ENCODE results near the gene LPAR5.

The LPAR5 gene

DNA sequence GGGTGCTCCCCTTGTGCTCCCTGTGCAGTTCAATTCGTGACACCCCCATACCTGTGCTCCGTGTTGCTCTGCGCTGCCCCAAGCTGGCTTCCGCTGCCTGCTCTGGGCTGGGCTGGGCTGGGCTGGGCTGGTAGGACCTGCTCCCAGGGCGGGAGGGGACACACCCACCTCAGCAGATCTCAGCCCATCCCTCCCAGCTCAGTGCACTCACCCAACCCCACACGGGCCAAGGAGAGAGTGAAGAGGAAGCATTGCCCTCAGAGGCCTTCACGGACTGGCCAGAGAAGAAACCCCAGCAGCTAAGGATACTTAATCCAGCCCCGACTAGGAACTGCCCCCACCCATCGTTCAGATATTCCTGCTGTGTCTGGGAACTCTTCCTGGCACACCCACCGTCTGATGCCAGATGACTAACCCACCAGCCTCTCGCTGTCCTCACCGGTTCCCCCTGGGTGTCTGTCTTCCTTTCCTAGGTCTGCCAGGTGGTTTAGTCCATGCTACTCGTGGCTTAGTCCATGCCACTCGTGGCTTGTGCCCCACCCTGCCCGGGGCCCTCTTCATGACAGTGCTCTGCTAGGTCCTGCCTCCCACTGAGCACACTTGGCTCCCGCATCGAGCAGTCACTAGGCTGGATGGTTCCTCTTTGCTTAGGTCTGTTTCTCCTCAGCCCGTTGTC is at the start of gene LPAR5:
LPAR5 (minus strand) TSS at position 104 of the 676 bp plus-strand sequence. CDS start 14,711 bp downstream, outside the sequence.
- no peak for DNase-seq (ENCODE audit: extremely low read depth, low read depth)
- TF ChIP-seq, protein P1, sequence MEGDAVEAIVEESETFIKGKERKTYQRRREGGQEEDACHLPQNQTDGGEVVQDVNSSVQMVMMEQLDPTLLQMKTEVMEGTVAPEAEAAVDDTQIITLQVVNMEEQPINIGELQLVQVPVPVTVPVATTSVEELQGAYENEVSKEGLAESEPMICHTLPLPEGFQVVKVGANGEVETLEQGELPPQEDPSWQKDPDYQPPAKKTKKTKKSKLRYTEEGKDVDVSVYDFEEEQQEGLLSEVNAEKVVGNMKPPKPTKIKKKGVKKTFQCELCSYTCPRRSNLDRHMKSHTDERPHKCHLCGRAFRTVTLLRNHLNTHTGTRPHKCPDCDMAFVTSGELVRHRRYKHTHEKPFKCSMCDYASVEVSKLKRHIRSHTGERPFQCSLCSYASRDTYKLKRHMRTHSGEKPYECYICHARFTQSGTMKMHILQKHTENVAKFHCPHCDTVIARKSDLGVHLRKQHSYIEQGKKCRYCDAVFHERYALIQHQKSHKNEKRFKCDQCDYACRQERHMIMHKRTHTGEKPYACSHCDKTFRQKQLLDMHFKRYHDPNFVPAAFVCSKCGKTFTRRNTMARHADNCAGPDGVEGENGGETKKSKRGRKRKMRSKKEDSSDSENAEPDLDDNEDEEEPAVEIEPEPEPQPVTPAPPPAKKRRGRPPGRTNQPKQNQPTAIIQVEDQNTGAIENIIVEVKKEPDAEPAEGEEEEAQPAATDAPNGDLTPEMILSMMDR (IDR thresholded peaks at IDR 0.05; ENCODE audit: low read depth, low read length), result no peak

DNA sequence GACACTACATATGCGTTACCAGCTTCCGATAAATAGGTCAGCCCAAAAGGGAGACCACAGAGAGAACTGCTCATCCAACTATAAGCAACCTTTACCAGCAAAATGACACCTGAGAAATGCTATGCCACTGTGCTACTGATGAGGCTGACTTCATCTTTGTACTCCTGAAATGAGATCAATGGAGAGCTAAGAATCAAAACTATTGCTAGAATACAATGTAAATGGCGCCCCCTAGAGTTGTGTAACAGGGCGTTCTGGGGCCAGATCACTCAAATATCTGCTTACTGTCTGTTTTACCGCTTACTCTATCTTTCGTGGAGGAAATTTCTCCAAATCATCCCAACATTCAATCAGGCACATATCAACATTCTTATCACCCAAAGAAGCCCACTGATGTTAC is 48.9 kb upstream of the LPAR5 start:
- no peak for DNase-seq (ENCODE audit: extremely low read depth, low read depth)
- TF ChIP-seq, protein P1 (IDR thresholded peaks at IDR 0.05; ENCODE audit: low read depth, low read length), result peak; percentile 36

DNA sequence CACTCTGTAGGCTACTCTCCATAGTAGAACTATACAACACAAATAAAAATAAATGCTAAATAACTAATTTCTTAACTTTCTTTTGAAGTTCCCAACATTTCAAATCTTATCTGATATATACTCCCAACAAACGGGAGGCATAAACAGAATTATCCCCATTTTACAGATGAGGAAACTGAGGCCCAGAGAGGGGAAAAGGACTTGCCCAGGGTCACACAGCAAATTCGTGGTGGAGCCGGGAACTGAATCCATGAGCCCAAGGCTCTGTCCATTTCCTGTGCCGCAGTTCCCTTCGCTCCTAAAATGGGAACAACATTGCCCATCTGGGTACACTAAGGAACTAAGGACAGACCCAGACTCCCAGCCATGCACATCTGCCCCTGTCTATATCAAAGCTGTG is 41.2 kb upstream of the LPAR5 start:
- TF ChIP-seq, protein P1 (IDR thresholded peaks at IDR 0.05; ENCODE audit: low read depth, low read length), result no peak
- DNase-seq (ENCODE audit: extremely low read depth, low read depth), result no peak

DNA sequence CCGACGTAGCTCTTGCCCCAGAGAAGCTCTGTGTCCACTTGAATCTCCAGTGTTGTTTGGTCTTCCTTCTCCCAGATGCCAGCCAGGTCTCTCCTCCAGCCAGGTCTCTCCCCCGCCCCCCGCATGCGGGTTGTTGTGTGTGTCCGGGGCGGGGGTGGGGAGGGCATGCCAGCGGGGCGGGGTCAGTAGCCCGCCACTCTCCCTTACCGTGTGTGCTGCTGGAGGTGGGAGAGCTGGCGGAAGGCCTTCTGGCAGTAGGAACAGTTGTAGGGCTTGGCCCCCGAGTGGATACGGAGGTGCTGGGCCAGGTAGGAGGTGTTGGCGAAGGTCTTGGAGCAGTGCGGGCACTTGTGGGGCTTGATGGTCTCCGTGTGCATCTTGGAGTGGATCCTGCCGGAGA is 36.4 kb upstream of the LPAR5 start:
- TF ChIP-seq, protein P1 (IDR thresholded peaks at IDR 0.05; ENCODE audit: low read depth, low read length), result no peak
- DNase-seq (ENCODE audit: extremely low read depth, low read depth), result no peak

DNA sequence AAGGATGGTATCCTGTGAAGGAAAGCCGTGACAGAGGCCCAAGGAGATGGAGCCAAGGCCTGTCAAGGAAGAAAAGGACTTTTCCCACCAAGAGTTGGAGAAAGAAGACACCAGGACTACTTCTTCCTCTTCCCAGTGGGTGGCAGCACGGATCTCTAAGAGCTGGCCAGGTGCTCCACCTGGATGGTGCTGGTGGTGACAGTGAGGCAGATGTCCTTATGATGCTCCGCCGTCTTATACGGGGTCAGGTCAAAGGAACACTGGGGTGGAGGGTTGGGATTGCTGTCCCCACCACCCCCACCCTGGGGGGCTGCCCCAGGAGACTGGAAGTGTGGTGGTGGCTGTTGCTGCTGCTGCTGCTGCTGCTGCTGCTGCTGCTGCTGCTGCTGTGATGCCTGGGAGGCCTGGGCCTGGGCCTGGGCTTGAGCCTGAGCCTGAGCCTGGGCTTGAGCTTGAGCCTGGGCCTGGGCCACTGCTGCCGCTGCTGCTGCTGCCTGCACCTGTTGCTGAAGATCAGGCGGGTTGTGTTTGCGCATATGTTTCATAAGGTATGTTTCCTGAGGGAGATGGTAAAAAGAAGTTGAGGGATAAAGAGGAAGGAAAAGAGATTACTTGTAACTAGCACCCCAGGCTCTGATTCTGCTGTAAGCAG is 31.9 kb upstream of the LPAR5 start:
- TF ChIP-seq, protein P1 (IDR thresholded peaks at IDR 0.05; ENCODE audit: low read depth, low read length), result no peak
- DNase-seq (ENCODE audit: extremely low read depth, low read depth), result no peak

DNA sequence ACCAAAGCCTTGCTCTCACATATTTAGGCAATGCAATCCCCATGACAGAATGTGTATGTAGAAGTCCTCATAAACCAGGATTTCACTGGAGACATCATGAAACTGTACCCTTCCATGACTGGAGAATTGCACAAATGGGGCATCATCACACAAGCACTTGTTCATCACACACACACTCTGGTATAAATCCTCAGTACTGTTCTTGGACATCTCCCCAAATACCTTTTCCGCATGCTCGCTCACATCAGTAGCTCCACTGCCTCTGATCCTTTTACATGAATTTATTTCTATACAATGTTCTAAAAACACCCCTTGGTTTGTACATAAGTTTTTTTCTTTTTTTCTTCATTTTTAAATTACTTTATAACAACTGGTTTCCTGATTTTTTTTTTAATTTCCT is 30.5 kb upstream of the LPAR5 start:
- TF ChIP-seq, protein P1 (IDR thresholded peaks at IDR 0.05; ENCODE audit: low read depth, low read length), result no peak
- DNase-seq (ENCODE audit: extremely low read depth, low read depth), result no peak

DNA sequence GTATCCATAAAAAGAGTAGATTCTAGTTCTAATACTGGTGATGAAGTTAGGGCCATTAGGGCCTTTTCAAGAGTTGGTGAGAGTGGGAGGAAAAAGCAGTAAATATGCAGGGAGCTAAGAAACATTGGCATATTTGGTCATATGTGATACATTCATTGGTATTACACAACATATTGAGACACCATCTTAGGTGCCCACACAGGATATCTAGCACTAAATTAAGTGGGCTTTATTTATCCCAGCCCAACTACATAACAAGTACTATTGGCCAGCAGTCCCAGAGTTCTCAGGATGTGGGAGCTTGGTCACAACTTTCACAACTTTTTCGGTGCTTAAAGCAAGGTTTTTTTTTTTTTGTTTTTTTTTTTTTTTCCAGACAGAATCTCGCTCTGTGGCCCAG is 29.1 kb upstream of the LPAR5 start:
- TF ChIP-seq, protein P1 (IDR thresholded peaks at IDR 0.05; ENCODE audit: low read depth, low read length), result no peak
- no peak for DNase-seq (ENCODE audit: extremely low read depth, low read depth)
